ENCODE measurements around the gene CRMP1. TPM values are rescaled to one million over a fixed set of nuclear protein-coding genes. Genes with fewer than 3 reads are reported as not detected.

The CRMP1 gene
- total and polyA plus RNA-seq, 9 of the 15 experiments (the other 6 are each of a cell fraction or from before 2014, with no cell fraction given), result 0.03 to 0.04 TPM; not detected in 7

GRCh38 chr4:5824227-5824626 lies 68.7 kb downstream of the CRMP1 start:
- no peaks in the 10 kb centered on the region for H3K9me1 ChIP-seq (ENCODE audit: control insufficient read depth, insufficient read depth, low read length)
- H3K27me3 ChIP-seq (ENCODE audit: control insufficient read depth in 2 of 2, insufficient read depth in 2 of 2, low read length in 2 of 2), result peaks cover 6 to 12% of the 10 kb centered on the region in 2 experiments; a peak in 2 of 5 replicates
- H3K4me2 ChIP-seq (ENCODE audit: insufficient read depth, low read length), result no peak overlapping the region
- no peaks in the 10 kb centered on the region for H3K4me1 ChIP-seq (replicated peaks in 1 of 2; ENCODE audit: control insufficient read depth in 2 of 2, insufficient read depth in 2 of 2, low read length in 2 of 2)
- intact Hi-C loops (cut with micrococcal nuclease) (no loop called here), in situ Hi-C loops (cut with MboI) (loop anchor here (25.0 kb wide), 1 partner anchor 1337 kb away; no protein-coding TSS in a partner anchor)
- no peaks in the 10 kb centered on the region for H3K36me3 ChIP-seq (ENCODE audit: control insufficient read depth, insufficient read depth, low read length)
- no peaks in the 10 kb centered on the region for H3K9me3 ChIP-seq (replicated peaks; ENCODE audit: control insufficient read depth, insufficient read depth, low read depth, low read length)
- CTCF ChIA-PET (ENCODE audit: low intra/inter-chr PET ratio), result interaction anchor here (0.6 kb wide), 1 partner anchor 798 kb away, joined by 3 read pairs; no protein-coding TSS in a partner anchor
- H4K20me1 ChIP-seq (replicated peaks; ENCODE audit: control insufficient read depth, insufficient read depth, low read length), result no peaks in the 10 kb centered on the region; the same call in 1 of the 2 replicates
- WGBS (ENCODE audit: insufficient coverage, low coverage, missing lambda C conversion rate), result 30% methylated on average over 7 of the region's 7 CpGs
- no peak overlapping the region for H3K4me3 ChIP-seq
- FAIRE-seq (no peak), DNase-seq (ENCODE audit: extremely low read depth in 1 of 4, low spot score in 3 of 4) (no peak), ATAC-seq (no peak)
- no TSS peak for BruUV-seq (replicated peaks)
- no peak overlapping the region for H2AFZ ChIP-seq (ENCODE audit: low read depth, low read length)
- no peaks in the 10 kb centered on the region for H3K79me2 ChIP-seq (ENCODE audit: control insufficient read depth, insufficient read depth, low read length)
- TF ChIP-seq CHD2 (IDR thresholded peaks at IDR 0.05; ENCODE audit: low read depth, low read length), result no peak
- no peak for TF ChIP-seq POLR3G (IDR thresholded peaks at IDR 0.05; ENCODE audit: extremely low read depth, insufficient read length, insufficient replicate concordance)
- TF ChIP-seq TFE3 (CRISPR knock-in tag; IDR thresholded peaks at IDR 0.05), result peak; percentile 27
- no peak overlapping the region for H3K9ac ChIP-seq (ENCODE audit: insufficient read depth in 1 of 2, low read depth in 2 of 2, low read length in 2 of 2)
- no peak overlapping the region for H3K27ac ChIP-seq (ENCODE audit: extremely low read depth, low read depth, low read length)
- POLR2A ChIA-PET, result no interaction called here
